H9 (cell line): ENCODE measurements around the gene CDH3. TPM values are rescaled to one million over a fixed set of nuclear protein-coding genes. Genes with fewer than 3 reads are reported as not detected.

Experiments used
- DNase-seq: peaks from one replicate; pipeline ENCODE4 v3.0.0-alpha.2; 2017
- H2AFZ ChIP-seq: one replicate; pipeline ENCODE4 v1.6.1; 2013; ENCODE audit warnings: mild to moderate bottlenecking, low read length, control low read depth, moderate library complexity
- H2AK5ac ChIP-seq: 2 replicates; pipeline ENCODE4 v1.6.1; 2013; ENCODE audit warnings: low read length, control low read depth, mixed read lengths; ENCODE audit not compliant: insufficient read length
- H2BK120ac ChIP-seq: one replicate; pipeline ENCODE4 v1.6.1; 2013; ENCODE audit warnings: low read depth, mild to moderate bottlenecking, low read length, control low read depth, inconsistent platforms; ENCODE audit not compliant: poor library complexity, severe bottlenecking
- H2BK12ac ChIP-seq: 2 replicates; pipeline ENCODE4 v1.6.1; 2013; ENCODE audit warnings: low read length, control low read depth, mixed read lengths, low read depth; ENCODE audit not compliant: insufficient read length
- H2BK15ac ChIP-seq: 2 replicates; pipeline ENCODE4 v1.6.1; 2013; ENCODE audit warnings: low read depth, low read length, control low read depth
- H2BK20ac ChIP-seq: one replicate; pipeline ENCODE4 v1.6.1; 2013; ENCODE audit warnings: low read depth, mild to moderate bottlenecking, low read length, control low read depth, inconsistent platforms; ENCODE audit not compliant: poor library complexity, severe bottlenecking
- H2BK5ac ChIP-seq: 2 replicates; pipeline ENCODE4 v1.6.1; 2013; ENCODE audit warnings: low read length, control low read depth, mixed read lengths; ENCODE audit not compliant: insufficient read length
- H3K14ac ChIP-seq: 2 replicates; pipeline ENCODE4 v1.6.1; 2013; ENCODE audit warnings: low read length, control low read depth; ENCODE audit not compliant: insufficient read depth
- H3K18ac ChIP-seq: 2 replicates; pipeline ENCODE4 v1.6.1; 2013; ENCODE audit warnings: low read depth, mild to moderate bottlenecking, mixed read lengths, low read length, control low read depth; ENCODE audit not compliant: insufficient read length
- H3K23ac ChIP-seq: 2 replicates; pipeline ENCODE4 v1.6.1; 2013; ENCODE audit warnings: low read length, control low read depth, mixed read lengths, low read depth; ENCODE audit not compliant: insufficient read length
- H3K23me2 ChIP-seq: 2 replicates; pipeline ENCODE4 v1.6.1; 2013; ENCODE audit warnings: low read depth, mild to moderate bottlenecking, mixed read lengths, low read length, control low read depth; ENCODE audit not compliant: insufficient read length, poor library complexity, severe bottlenecking
- H3K27ac ChIP-seq: 2 replicates; pipeline ENCODE4 v1.5.1; 2013; ENCODE audit warnings: low read length, control low read depth, mixed read lengths, low read depth; ENCODE audit not compliant: insufficient read length
- H3K27me3 ChIP-seq: 2 replicates; pipeline ENCODE4 v1.6.1; 2013; ENCODE audit warnings: low read length, control low read depth, inconsistent platforms; ENCODE audit not compliant: insufficient read depth
- H3K4ac ChIP-seq: 2 replicates; pipeline ENCODE4 v1.6.1; 2013; ENCODE audit warnings: low read depth, mild to moderate bottlenecking, control low read depth, inconsistent platforms, low read length, moderate library complexity
- H3K4me1 ChIP-seq: 2 replicates; pipeline ENCODE4 v1.6.1; 2013; ENCODE audit warnings: low read length, control low read depth, inconsistent platforms; ENCODE audit not compliant: insufficient read depth
- H3K4me2 ChIP-seq: 2 replicates; pipeline ENCODE4 v1.6.1; 2013; ENCODE audit warnings: low read length, control low read depth, mixed read lengths; ENCODE audit not compliant: insufficient read length, insufficient read depth
- H3K56ac ChIP-seq: 2 replicates; pipeline ENCODE4 v1.6.1; 2013; ENCODE audit warnings: low read depth, mild to moderate bottlenecking, mixed read lengths, low read length, control low read depth; ENCODE audit not compliant: insufficient read length
- H3K79me1 ChIP-seq: 2 replicates; pipeline ENCODE4 v1.6.1; 2013; ENCODE audit warnings: low read depth, mild to moderate bottlenecking, moderate library complexity, low read length, control low read depth, inconsistent platforms; ENCODE audit not compliant: insufficient read depth, poor library complexity, severe bottlenecking
- H3K79me2 ChIP-seq: 2 replicates; pipeline ENCODE4 v1.6.1; 2013; ENCODE audit warnings: low read length, control low read depth, inconsistent platforms; ENCODE audit not compliant: insufficient read depth
- H3K9ac ChIP-seq: 2 replicates; pipeline ENCODE4 v1.6.1; 2013; ENCODE audit warnings: low read length, control low read depth, mixed read lengths; ENCODE audit not compliant: insufficient read length; ENCODE audit errors: extremely low read depth
- H3K9me3 ChIP-seq: one replicate; pipeline ENCODE4 v1.6.1; 2013; ENCODE audit warnings: low read depth, low read length, inconsistent platforms; ENCODE audit not compliant: control insufficient read depth
- H3T11ph ChIP-seq: one replicate; pipeline ENCODE4 v1.6.1; 2013; ENCODE audit warnings: mild to moderate bottlenecking, low read length, control low read depth, inconsistent platforms
- H4K20me1 ChIP-seq: one replicate; pipeline ENCODE4 v1.6.1; 2013; ENCODE audit not compliant: control insufficient read depth, insufficient read length, insufficient read depth
- H4K5ac ChIP-seq: 2 replicates; pipeline ENCODE4 v1.6.1; 2013; ENCODE audit warnings: low read depth, mild to moderate bottlenecking, mixed read lengths, low read length, control low read depth; ENCODE audit not compliant: insufficient read length
- H4K8ac ChIP-seq: replicated peaks from 2 replicates; pipeline ENCODE4 v1.6.1; 2013; ENCODE audit warnings: low read length, control low read depth, mixed read lengths, low read depth; ENCODE audit not compliant: insufficient read length
- H4K91ac ChIP-seq: 2 replicates; pipeline ENCODE4 v1.6.1; 2013; ENCODE audit warnings: low read depth, mild to moderate bottlenecking, moderate library complexity, mixed read lengths, low read length, control low read depth; ENCODE audit not compliant: insufficient read length
- H3K27ac Mint-ChIP-seq, 3 experiments: 2 replicates in 2 of 3; 3 replicates in 1 of 3; pipeline ENCODE4 v1.8.0; 2020 to 2021; ENCODE audit warnings: mixed read lengths in 3 of 3, mild to moderate bottlenecking in 1 of 3, moderate library complexity in 1 of 3
- H3K27me3 Mint-ChIP-seq: 2 replicates; pipeline ENCODE4 v1.8.0; 2021; ENCODE audit warnings: low read depth, mild to moderate bottlenecking, moderate library complexity, mixed read lengths
- H3K36me3 Mint-ChIP-seq, 3 experiments: 2 replicates in 2 of 3; 3 replicates in 1 of 3; pipeline ENCODE4 v1.8.0; 2020 to 2021; ENCODE audit warnings: low read depth in 3 of 3, mixed read lengths in 3 of 3; ENCODE audit not compliant: insufficient read depth in 1 of 3
- H3K4me1 Mint-ChIP-seq, 2 experiments: 2 replicates each; pipeline ENCODE4 v1.8.0; 2020; ENCODE audit warnings: mixed read lengths in 2 of 2
- H3K4me3 Mint-ChIP-seq, 2 experiments: 2 replicates in 1 of 2; 3 replicates in 1 of 2; pipeline ENCODE4 v1.8.0; 2020 to 2021; ENCODE audit warnings: mild to moderate bottlenecking in 2 of 2, mixed read lengths in 2 of 2, moderate library complexity in 1 of 2
- H3K9me3 Mint-ChIP-seq, 2 experiments: 2 replicates in 1 of 2; 3 replicates in 1 of 2; pipeline ENCODE4 v1.8.0; 2020; ENCODE audit warnings: mild to moderate bottlenecking in 2 of 2, mixed read lengths in 2 of 2, moderate library complexity in 1 of 2
- WGBS: extraction: QIAGEN DNeasy Blood & Tissue Kit; methylation state at CpG from one replicate; pipeline ENCODE4 v1.1.7; 2013; ENCODE audit warnings: missing lambda C conversion rate, low lambda C conversion rate, mixed read lengths; ENCODE audit not compliant: insufficient read length; ENCODE audit errors: extremely low coverage; 5-methylcytosine and 5-hydroxymethylcytosine counted together
- total RNA-seq: library from RNA; stranded (reverse); gene quantifications from 2 replicates; pipeline ENCODE4 v1.2.1, GENCODE V29; 2021
- TF ChIP-seq, protein P1 (sequence below): fragments of 200-600 bp; sonication (generic); conservative IDR thresholded peaks from 3 replicates; pipeline ENCODE4 v1.8.0; 2021; ENCODE audit warnings: antibody characterized with exemption, mild to moderate bottlenecking

CDH3 gene
- total RNA-seq, 1 experiment from 2014 or later: 97.2 TPM

DNA sequence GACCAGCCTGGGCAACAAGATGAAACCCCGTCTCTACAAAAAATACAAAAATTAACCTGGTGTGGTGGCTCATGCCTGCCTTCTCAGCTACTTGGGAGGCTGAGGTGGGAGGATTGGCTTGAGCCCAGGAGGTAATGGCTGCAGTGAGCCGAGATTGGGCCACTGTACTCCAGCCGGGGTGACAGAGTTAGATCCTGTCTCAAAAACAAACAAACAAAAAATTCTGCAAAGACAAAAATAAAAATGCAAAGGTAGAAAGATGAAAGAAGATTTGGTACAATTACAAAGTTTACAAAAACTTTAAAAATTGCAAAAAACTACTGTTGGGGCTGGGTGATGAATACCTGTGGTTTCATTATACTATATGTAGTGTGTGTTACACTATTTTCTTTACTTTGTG, 86.5 kb downstream of the CDH3 start:
- Histone ChIP-seq H3K4me2 (no peak overlapping the region), H2BK120ac (no peak overlapping the region), H3K14ac (no peak overlapping the region), H3K27ac (no peak overlapping the region), H3K9ac (no peak overlapping the region), H2BK20ac (no peak overlapping the region), H3K4me1 (peaks cover 9% of the 10 kb centered on the region; the same call in 1 of the 2 replicates), H3K79me1 (no peaks in the 10 kb centered on the region), H4K5ac (no peak overlapping the region), H2BK12ac (no peak overlapping the region), H2AFZ (no peak overlapping the region), H4K8ac (no peak overlapping the region), H3K23me2 (no peaks in the 10 kb centered on the region), H2BK5ac (no peak overlapping the region), H3K56ac (no peak overlapping the region), H2BK15ac (no peak overlapping the region), H4K91ac (no peak overlapping the region), H3K27me3 (no peaks in the 10 kb centered on the region), H3K79me2 (no peaks in the 10 kb centered on the region), H3K9me3 (no peaks in the 10 kb centered on the region), H2AK5ac (no peak overlapping the region), H3K4ac (no peak overlapping the region), H3T11ph (no peak overlapping the region), H3K23ac (no peak overlapping the region), H4K20me1 (no peaks in the 10 kb centered on the region), H3K18ac (no peak overlapping the region)
- Mint-ChIP-seq H3K27me3 (no peaks in the 10 kb centered on the region), H3K9me3 (no peaks in the 10 kb centered on the region), H3K27ac (no peak overlapping the region), H3K4me1 (peaks cover 28 to 33% of the 10 kb centered on the region in 2 experiments), H3K4me3 (no peak overlapping the region), H3K36me3 (no peaks in the 10 kb centered on the region; a peak in 2 of 7 replicates)
- no CpG with 5 or more reads among the region's 3 CpGs for WGBS
- TF ChIP-seq, protein P1, sequence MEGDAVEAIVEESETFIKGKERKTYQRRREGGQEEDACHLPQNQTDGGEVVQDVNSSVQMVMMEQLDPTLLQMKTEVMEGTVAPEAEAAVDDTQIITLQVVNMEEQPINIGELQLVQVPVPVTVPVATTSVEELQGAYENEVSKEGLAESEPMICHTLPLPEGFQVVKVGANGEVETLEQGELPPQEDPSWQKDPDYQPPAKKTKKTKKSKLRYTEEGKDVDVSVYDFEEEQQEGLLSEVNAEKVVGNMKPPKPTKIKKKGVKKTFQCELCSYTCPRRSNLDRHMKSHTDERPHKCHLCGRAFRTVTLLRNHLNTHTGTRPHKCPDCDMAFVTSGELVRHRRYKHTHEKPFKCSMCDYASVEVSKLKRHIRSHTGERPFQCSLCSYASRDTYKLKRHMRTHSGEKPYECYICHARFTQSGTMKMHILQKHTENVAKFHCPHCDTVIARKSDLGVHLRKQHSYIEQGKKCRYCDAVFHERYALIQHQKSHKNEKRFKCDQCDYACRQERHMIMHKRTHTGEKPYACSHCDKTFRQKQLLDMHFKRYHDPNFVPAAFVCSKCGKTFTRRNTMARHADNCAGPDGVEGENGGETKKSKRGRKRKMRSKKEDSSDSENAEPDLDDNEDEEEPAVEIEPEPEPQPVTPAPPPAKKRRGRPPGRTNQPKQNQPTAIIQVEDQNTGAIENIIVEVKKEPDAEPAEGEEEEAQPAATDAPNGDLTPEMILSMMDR: no peak
- DNase-seq: no peak
